H9 (cell line): ENCODE measurements around the gene ABHD12. TPM values are rescaled to one million over a fixed set of nuclear protein-coding genes. Genes with fewer than 3 reads are reported as not detected.

Experiments used
- DNase-seq: peaks from one replicate; pipeline ENCODE4 v3.0.0-alpha.2; 2017
- H2AFZ ChIP-seq: one replicate; pipeline ENCODE4 v1.6.1; 2013; ENCODE audit warnings: mild to moderate bottlenecking, low read length, control low read depth, moderate library complexity
- H2AK5ac ChIP-seq: 2 replicates; pipeline ENCODE4 v1.6.1; 2013; ENCODE audit warnings: low read length, control low read depth, mixed read lengths; ENCODE audit not compliant: insufficient read length
- H2BK120ac ChIP-seq: one replicate; pipeline ENCODE4 v1.6.1; 2013; ENCODE audit warnings: low read depth, mild to moderate bottlenecking, low read length, control low read depth, inconsistent platforms; ENCODE audit not compliant: poor library complexity, severe bottlenecking
- H2BK12ac ChIP-seq: 2 replicates; pipeline ENCODE4 v1.6.1; 2013; ENCODE audit warnings: low read length, control low read depth, mixed read lengths, low read depth; ENCODE audit not compliant: insufficient read length
- H2BK15ac ChIP-seq: 2 replicates; pipeline ENCODE4 v1.6.1; 2013; ENCODE audit warnings: low read depth, low read length, control low read depth
- H2BK20ac ChIP-seq: one replicate; pipeline ENCODE4 v1.6.1; 2013; ENCODE audit warnings: low read depth, mild to moderate bottlenecking, low read length, control low read depth, inconsistent platforms; ENCODE audit not compliant: poor library complexity, severe bottlenecking
- H2BK5ac ChIP-seq: 2 replicates; pipeline ENCODE4 v1.6.1; 2013; ENCODE audit warnings: low read length, control low read depth, mixed read lengths; ENCODE audit not compliant: insufficient read length
- H3K14ac ChIP-seq: 2 replicates; pipeline ENCODE4 v1.6.1; 2013; ENCODE audit warnings: low read length, control low read depth; ENCODE audit not compliant: insufficient read depth
- H3K18ac ChIP-seq: 2 replicates; pipeline ENCODE4 v1.6.1; 2013; ENCODE audit warnings: low read depth, mild to moderate bottlenecking, mixed read lengths, low read length, control low read depth; ENCODE audit not compliant: insufficient read length
- H3K23ac ChIP-seq: 2 replicates; pipeline ENCODE4 v1.6.1; 2013; ENCODE audit warnings: low read length, control low read depth, mixed read lengths, low read depth; ENCODE audit not compliant: insufficient read length
- H3K23me2 ChIP-seq: 2 replicates; pipeline ENCODE4 v1.6.1; 2013; ENCODE audit warnings: low read depth, mild to moderate bottlenecking, mixed read lengths, low read length, control low read depth; ENCODE audit not compliant: insufficient read length, poor library complexity, severe bottlenecking
- H3K27ac ChIP-seq: 2 replicates; pipeline ENCODE4 v1.5.1; 2013; ENCODE audit warnings: low read length, control low read depth, mixed read lengths, low read depth; ENCODE audit not compliant: insufficient read length
- H3K27me3 ChIP-seq: 2 replicates; pipeline ENCODE4 v1.6.1; 2013; ENCODE audit warnings: low read length, control low read depth, inconsistent platforms; ENCODE audit not compliant: insufficient read depth
- H3K4ac ChIP-seq: 2 replicates; pipeline ENCODE4 v1.6.1; 2013; ENCODE audit warnings: low read depth, mild to moderate bottlenecking, control low read depth, inconsistent platforms, low read length, moderate library complexity
- H3K4me1 ChIP-seq: 2 replicates; pipeline ENCODE4 v1.6.1; 2013; ENCODE audit warnings: low read length, control low read depth, inconsistent platforms; ENCODE audit not compliant: insufficient read depth
- H3K4me2 ChIP-seq: 2 replicates; pipeline ENCODE4 v1.6.1; 2013; ENCODE audit warnings: low read length, control low read depth, mixed read lengths; ENCODE audit not compliant: insufficient read length, insufficient read depth
- H3K56ac ChIP-seq: 2 replicates; pipeline ENCODE4 v1.6.1; 2013; ENCODE audit warnings: low read depth, mild to moderate bottlenecking, mixed read lengths, low read length, control low read depth; ENCODE audit not compliant: insufficient read length
- H3K79me1 ChIP-seq: 2 replicates; pipeline ENCODE4 v1.6.1; 2013; ENCODE audit warnings: low read depth, mild to moderate bottlenecking, moderate library complexity, low read length, control low read depth, inconsistent platforms; ENCODE audit not compliant: insufficient read depth, poor library complexity, severe bottlenecking
- H3K79me2 ChIP-seq: 2 replicates; pipeline ENCODE4 v1.6.1; 2013; ENCODE audit warnings: low read length, control low read depth, inconsistent platforms; ENCODE audit not compliant: insufficient read depth
- H3K9ac ChIP-seq: 2 replicates; pipeline ENCODE4 v1.6.1; 2013; ENCODE audit warnings: low read length, control low read depth, mixed read lengths; ENCODE audit not compliant: insufficient read length; ENCODE audit errors: extremely low read depth
- H3K9me3 ChIP-seq: one replicate; pipeline ENCODE4 v1.6.1; 2013; ENCODE audit warnings: low read depth, low read length, inconsistent platforms; ENCODE audit not compliant: control insufficient read depth
- H3T11ph ChIP-seq: one replicate; pipeline ENCODE4 v1.6.1; 2013; ENCODE audit warnings: mild to moderate bottlenecking, low read length, control low read depth, inconsistent platforms
- H4K20me1 ChIP-seq: one replicate; pipeline ENCODE4 v1.6.1; 2013; ENCODE audit not compliant: control insufficient read depth, insufficient read length, insufficient read depth
- H4K5ac ChIP-seq: 2 replicates; pipeline ENCODE4 v1.6.1; 2013; ENCODE audit warnings: low read depth, mild to moderate bottlenecking, mixed read lengths, low read length, control low read depth; ENCODE audit not compliant: insufficient read length
- H4K8ac ChIP-seq: replicated peaks from 2 replicates; pipeline ENCODE4 v1.6.1; 2013; ENCODE audit warnings: low read length, control low read depth, mixed read lengths, low read depth; ENCODE audit not compliant: insufficient read length
- H4K91ac ChIP-seq: 2 replicates; pipeline ENCODE4 v1.6.1; 2013; ENCODE audit warnings: low read depth, mild to moderate bottlenecking, moderate library complexity, mixed read lengths, low read length, control low read depth; ENCODE audit not compliant: insufficient read length
- H3K27ac Mint-ChIP-seq, 3 experiments: 2 replicates in 2 of 3; 3 replicates in 1 of 3; pipeline ENCODE4 v1.8.0; 2020 to 2021; ENCODE audit warnings: mixed read lengths in 3 of 3, mild to moderate bottlenecking in 1 of 3, moderate library complexity in 1 of 3
- H3K27me3 Mint-ChIP-seq: 2 replicates; pipeline ENCODE4 v1.8.0; 2021; ENCODE audit warnings: low read depth, mild to moderate bottlenecking, moderate library complexity, mixed read lengths
- H3K36me3 Mint-ChIP-seq, 3 experiments: 2 replicates in 2 of 3; 3 replicates in 1 of 3; pipeline ENCODE4 v1.8.0; 2020 to 2021; ENCODE audit warnings: low read depth in 3 of 3, mixed read lengths in 3 of 3; ENCODE audit not compliant: insufficient read depth in 1 of 3
- H3K4me1 Mint-ChIP-seq, 2 experiments: 2 replicates each; pipeline ENCODE4 v1.8.0; 2020; ENCODE audit warnings: mixed read lengths in 2 of 2
- H3K4me3 Mint-ChIP-seq, 2 experiments: 2 replicates in 1 of 2; 3 replicates in 1 of 2; pipeline ENCODE4 v1.8.0; 2020 to 2021; ENCODE audit warnings: mild to moderate bottlenecking in 2 of 2, mixed read lengths in 2 of 2, moderate library complexity in 1 of 2
- H3K9me3 Mint-ChIP-seq, 2 experiments: 2 replicates in 1 of 2; 3 replicates in 1 of 2; pipeline ENCODE4 v1.8.0; 2020; ENCODE audit warnings: mild to moderate bottlenecking in 2 of 2, mixed read lengths in 2 of 2, moderate library complexity in 1 of 2
- CTCF ChIP-seq: fragments of 200-600 bp; sonication (generic); conservative IDR thresholded peaks from 3 replicates; pipeline ENCODE4 v1.8.0; 2021; ENCODE audit warnings: antibody characterized with exemption, mild to moderate bottlenecking
- WGBS: extraction: QIAGEN DNeasy Blood & Tissue Kit; methylation state at CpG from one replicate; pipeline ENCODE4 v1.1.7; 2013; ENCODE audit warnings: missing lambda C conversion rate, low lambda C conversion rate, mixed read lengths; ENCODE audit not compliant: insufficient read length; ENCODE audit errors: extremely low coverage; 5-methylcytosine and 5-hydroxymethylcytosine counted together
- total RNA-seq: library from RNA; stranded (reverse); gene quantifications from 2 replicates; pipeline ENCODE4 v1.2.1, GENCODE V29; 2021

Gene ABHD12
- total RNA-seq, 1 experiment from 2014 or later = 54.4 TPM

GRCh38 chr20:25321991-25322390 is 68.6 kb downstream of the ABHD12 start:
- H3K27ac ChIP-seq = no peak overlapping the region
- no CpG with 5 or more reads among the region's 4 CpGs for WGBS

More at GRCh38 chr20:25321991-25322390, 68.6 kb downstream of the ABHD12 start:
- no peak overlapping the region for H4K91ac ChIP-seq
- no peak overlapping the region for H3K4ac ChIP-seq
- H2BK12ac ChIP-seq = no peak overlapping the region
- no peak overlapping the region for H3K18ac ChIP-seq
- no peak overlapping the region for H2AFZ ChIP-seq
- H3K14ac ChIP-seq = no peak overlapping the region
- Mint-ChIP-seq H3K27ac (no peak overlapping the region), H3K27me3 (peaks cover 2% of the 10 kb centered on the region; the same call in 1 of the 2 replicates), H3K36me3 (peaks cover 12 to 36% (median 20%) of the 10 kb centered on the region in 3 experiments; a peak in 6 of 7 replicates), H3K9me3 (no peaks in the 10 kb centered on the region), H3K4me3 (no peak overlapping the region), H3K4me1 (peaks cover 19 to 21% of the 10 kb centered on the region in 2 experiments)
- no peaks in the 10 kb centered on the region for H3K23me2 ChIP-seq
- H2BK5ac ChIP-seq = no peak overlapping the region
- no peak for DNase-seq
- H3K79me2 ChIP-seq = no peaks in the 10 kb centered on the region
- peaks cover 4% of the 10 kb centered on the region for H3K79me1 ChIP-seq
- H3T11ph ChIP-seq = no peak overlapping the region
- no peak overlapping the region for H2BK20ac ChIP-seq
- H2BK15ac ChIP-seq = no peak overlapping the region
- TF ChIP-seq CTCF = no peak
- no peak overlapping the region for H4K5ac ChIP-seq
- H3K4me1 ChIP-seq = peaks cover 6% of the 10 kb centered on the region
- no peak overlapping the region for H3K56ac ChIP-seq
- no peak overlapping the region for H3K23ac ChIP-seq
- H3K9ac ChIP-seq = no peak overlapping the region
- no peak overlapping the region for H3K4me2 ChIP-seq
- H3K27me3 ChIP-seq = no peaks in the 10 kb centered on the region
- H4K8ac ChIP-seq = no peak overlapping the region
- no peaks in the 10 kb centered on the region for H3K9me3 ChIP-seq
- H2AK5ac ChIP-seq = no peak overlapping the region
- no peak overlapping the region for H2BK120ac ChIP-seq
- H4K20me1 ChIP-seq = no peaks in the 10 kb centered on the region
